Fibroblast of mammary gland (primary cell): ENCODE data around the gene TTC32.

Experiments
- DNase-seq: peaks from one replicate; pipeline ENCODE4 v3.0.0-alpha.2; 2010; ENCODE audit warnings: low read depth
- H3K4me3 ChIP-seq: 2 replicates; pipeline ENCODE4 v1.5.1; 2011; ENCODE audit warnings: low read depth, mild to moderate bottlenecking, low read length, moderate library complexity; ENCODE audit not compliant: control insufficient read depth
- TF ChIP-seq, protein P1 (sequence below): conservative IDR thresholded peaks from 2 replicates; pipeline ENCODE4 v1.5.1; 2011; ENCODE audit warnings: low read depth, low read length, inconsistent platforms; ENCODE audit not compliant: control insufficient read depth, insufficient read depth

Gene TTC32

DNA sequence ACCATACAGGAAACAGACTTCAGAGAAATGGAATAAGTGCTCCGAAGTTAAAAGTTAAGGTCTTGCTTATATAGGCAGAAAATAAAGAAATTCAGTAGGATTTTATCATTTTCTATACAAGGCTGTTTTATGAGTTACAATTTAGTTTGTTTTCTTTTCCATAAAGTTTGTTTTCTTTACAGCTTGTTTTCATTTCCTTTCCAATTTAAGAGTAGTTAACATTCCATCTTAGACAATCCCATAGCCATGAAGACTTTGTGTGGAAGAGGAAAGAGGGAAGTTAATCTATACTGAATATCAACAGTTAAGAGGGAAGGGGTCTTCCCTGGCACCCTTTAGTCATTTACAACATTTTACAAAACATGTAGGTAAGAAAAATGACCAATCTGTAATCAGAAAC, 26.5 kb downstream of the TTC32 start:
- H3K4me3 ChIP-seq = no peak overlapping the region
- DNase-seq = no peak
- TF ChIP-seq, protein P1, sequence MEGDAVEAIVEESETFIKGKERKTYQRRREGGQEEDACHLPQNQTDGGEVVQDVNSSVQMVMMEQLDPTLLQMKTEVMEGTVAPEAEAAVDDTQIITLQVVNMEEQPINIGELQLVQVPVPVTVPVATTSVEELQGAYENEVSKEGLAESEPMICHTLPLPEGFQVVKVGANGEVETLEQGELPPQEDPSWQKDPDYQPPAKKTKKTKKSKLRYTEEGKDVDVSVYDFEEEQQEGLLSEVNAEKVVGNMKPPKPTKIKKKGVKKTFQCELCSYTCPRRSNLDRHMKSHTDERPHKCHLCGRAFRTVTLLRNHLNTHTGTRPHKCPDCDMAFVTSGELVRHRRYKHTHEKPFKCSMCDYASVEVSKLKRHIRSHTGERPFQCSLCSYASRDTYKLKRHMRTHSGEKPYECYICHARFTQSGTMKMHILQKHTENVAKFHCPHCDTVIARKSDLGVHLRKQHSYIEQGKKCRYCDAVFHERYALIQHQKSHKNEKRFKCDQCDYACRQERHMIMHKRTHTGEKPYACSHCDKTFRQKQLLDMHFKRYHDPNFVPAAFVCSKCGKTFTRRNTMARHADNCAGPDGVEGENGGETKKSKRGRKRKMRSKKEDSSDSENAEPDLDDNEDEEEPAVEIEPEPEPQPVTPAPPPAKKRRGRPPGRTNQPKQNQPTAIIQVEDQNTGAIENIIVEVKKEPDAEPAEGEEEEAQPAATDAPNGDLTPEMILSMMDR = no peak

GRCh38 chr2:19874726-19875125, 27.1 kb downstream of the TTC32 start:
- no peak for DNase-seq
- no peak overlapping the region for H3K4me3 ChIP-seq
- TF ChIP-seq, protein P1 = no peak

DNA sequence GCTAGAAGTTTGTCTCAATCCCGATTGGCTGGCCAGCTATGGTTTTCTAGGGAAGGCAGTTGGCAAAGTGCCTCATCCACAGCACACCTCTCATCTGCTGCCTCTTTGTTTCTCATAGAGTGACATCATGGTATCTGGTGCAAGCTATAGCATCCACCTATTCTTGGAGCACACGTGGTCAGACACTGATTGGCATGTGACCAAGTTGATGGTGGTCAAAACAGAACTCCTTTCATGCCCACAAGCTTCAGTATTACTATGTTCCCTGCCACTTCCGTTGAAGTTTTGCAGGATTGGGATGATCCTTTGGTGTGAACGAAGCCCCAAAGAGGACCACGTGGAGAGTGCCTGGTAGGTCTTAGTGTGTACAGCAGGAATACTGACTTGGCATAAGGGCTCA, 28.8 kb downstream of the TTC32 start:
- no peak for DNase-seq
- no peak overlapping the region for H3K4me3 ChIP-seq
- TF ChIP-seq, protein P1 = no peak

DNA sequence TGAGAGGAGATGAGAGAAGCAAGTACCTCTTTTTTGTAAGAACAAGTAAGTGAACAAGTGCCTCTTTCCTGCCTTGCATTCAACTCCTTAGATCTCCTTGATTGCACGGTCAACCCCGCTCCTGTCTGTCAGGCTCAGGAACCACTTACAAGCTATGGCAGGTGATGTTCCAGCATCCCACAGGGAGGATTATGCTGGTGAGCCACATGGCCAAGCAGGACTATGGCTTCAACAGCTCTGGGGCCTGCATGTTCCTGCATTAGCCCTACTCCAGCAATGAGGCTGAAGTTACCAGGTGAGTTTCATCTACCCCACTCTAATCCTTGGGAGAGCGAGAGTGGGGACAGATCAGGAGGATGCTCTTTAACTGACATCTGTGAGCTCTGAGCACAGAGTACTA, 29.5 kb downstream of the TTC32 start:
- no peak overlapping the region for H3K4me3 ChIP-seq
- TF ChIP-seq, protein P1 = no peak
- no peak for DNase-seq

DNA sequence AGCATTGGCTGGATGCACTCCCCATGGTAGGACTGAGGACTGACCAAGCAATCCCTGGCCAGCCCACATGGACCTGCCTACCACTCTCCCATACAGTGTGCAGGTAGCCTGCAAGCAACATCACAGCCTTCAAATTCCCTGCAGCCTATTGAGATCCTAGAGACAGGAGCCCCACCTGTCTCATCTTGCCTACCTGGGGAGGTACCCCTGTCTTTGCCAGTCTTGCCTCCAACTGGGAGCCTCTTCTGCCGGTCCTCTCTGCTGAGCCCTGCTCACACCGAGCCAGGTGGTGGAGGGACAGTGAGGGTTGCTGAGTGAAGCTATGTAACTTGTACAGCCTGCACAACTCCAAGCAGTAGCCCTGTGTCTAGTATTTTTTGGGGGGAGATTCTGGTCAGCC, 29.9 kb downstream of the TTC32 start:
- no peak overlapping the region for H3K4me3 ChIP-seq
- DNase-seq = no peak
- TF ChIP-seq, protein P1 = no peak

- H3K4me3 ChIP-seq = no peak overlapping the region
- TF ChIP-seq, protein P1 = no peak
- no peak for DNase-seq
These were observed 31.0 kb downstream of the TTC32 start for GRCh38 chr2:19870792-19871191.

DNA sequence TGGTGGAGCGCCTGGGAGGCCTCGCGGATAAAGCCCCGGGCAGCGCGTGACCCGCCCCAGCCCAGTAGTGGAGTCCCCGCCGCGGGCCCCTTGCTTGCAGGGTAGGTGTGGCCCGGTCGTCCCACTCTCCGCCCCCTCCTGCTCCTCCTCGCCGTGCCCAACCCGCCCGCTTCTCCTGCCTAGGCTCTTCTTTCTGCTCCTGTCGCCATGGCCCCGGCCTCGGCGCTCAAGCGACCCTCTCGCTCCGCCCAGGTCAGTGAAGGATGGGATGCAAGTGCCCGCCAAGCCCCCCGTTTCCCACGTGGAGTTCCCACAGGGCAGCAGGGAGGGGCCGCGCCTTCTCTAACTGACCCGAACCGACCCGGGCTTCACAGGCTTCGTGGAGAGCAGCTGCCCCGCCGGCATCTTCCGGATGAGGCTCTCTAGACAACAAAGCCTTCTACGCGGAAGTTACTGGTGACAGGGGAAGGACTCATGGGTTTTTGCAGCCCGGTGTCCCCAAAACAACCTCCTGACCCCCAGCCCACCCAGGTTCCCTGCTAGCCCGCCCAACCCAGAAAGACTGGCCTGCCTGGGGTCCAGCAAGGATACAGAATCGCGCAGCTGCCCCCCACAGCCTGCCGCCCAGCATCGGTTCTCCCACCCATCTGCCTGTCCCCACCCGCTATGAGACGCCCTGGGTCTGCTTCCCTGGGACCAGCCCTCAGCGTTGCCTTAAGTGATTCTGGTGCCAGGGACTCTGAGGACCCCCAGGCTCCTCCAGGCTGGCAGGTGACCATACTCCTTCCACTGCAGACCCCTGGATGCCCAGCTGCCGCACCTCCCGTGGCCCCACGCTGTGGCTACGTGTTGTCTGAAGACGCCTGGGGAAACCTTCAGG, 32.8 kb downstream of the TTC32 start:
- H3K4me3 ChIP-seq = peak overlapping the region; percentile 49
- TF ChIP-seq, protein P1 = no peak
- DNase-seq = peak; percentile 9
